Effector memory CD4-positive, alpha-beta T cell (primary cell): ENCODE results near the gene DDI2.

Source experiments
- DNase-seq, 3 donors: peaks; one replicate each; pipeline ENCODE4 v3.0.0-alpha.2; 2020
- H3K27ac ChIP-seq: 2 replicates; pipeline ENCODE4 v1.7.0; 2013; ENCODE audit warnings: mild to moderate bottlenecking, low read length, moderate library complexity; ENCODE audit not compliant: insufficient read depth, poor library complexity, severe bottlenecking
- H3K27me3 ChIP-seq: replicated peaks from 2 replicates; pipeline ENCODE4 v1.7.0; 2013; ENCODE audit warnings: mild to moderate bottlenecking, low read length; ENCODE audit not compliant: insufficient read depth, control insufficient read depth, poor library complexity, severe bottlenecking
- H3K36me3 ChIP-seq: 2 replicates; pipeline ENCODE4 v1.7.0; 2013; ENCODE audit warnings: mild to moderate bottlenecking, low read length, moderate library complexity; ENCODE audit not compliant: control insufficient read depth, insufficient read depth
- H3K4me1 ChIP-seq: 2 replicates; pipeline ENCODE4 v1.7.0; 2013; ENCODE audit warnings: low read length, mild to moderate bottlenecking; ENCODE audit not compliant: control insufficient read depth, insufficient read depth, poor library complexity, severe bottlenecking
- H3K4me3 ChIP-seq: 2 replicates; pipeline ENCODE4 v1.7.0; 2013; ENCODE audit warnings: low read length, low read depth, mild to moderate bottlenecking; ENCODE audit not compliant: insufficient read depth, poor library complexity, severe bottlenecking
- H3K9me3 ChIP-seq: 2 replicates; pipeline ENCODE4 v1.7.0; 2013; ENCODE audit warnings: mild to moderate bottlenecking, low read length, moderate library complexity; ENCODE audit not compliant: control insufficient read depth

DDI2 gene

GRCh38 chr1:15676688-15677661 lies 59.7 kb downstream of the DDI2 start:
- Histone ChIP-seq H3K27ac (no peak overlapping the region), H3K9me3 (no peaks in the 10 kb centered on the region), H3K27me3 (no peaks in the 10 kb centered on the region), H3K4me3 (no peak overlapping the region), H3K4me1 (no peaks in the 10 kb centered on the region), H3K36me3 (no peaks in the 10 kb centered on the region)
- DNase-seq = no peak

DNA sequence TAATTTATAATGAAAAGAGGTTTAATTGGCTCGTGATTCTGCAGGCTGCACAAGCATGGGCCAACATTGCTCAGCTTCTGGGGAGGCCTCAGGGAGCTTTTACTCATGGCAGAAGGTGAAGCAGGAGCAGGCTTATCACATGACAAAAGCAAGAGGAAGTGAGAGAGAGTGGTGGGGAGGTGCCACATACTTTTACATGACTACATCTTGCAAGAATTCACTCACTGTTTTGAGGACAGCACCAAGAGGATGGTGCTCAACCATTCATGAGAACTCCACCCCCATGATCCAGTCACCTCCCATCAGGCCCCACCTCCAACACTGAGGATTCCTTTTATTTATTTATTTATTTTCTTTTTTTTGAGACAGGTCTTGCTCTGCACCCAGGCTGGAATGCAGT lies 61.3 kb downstream of the DDI2 start:
- Histone ChIP-seq H3K27me3 (no peaks in the 10 kb centered on the region), H3K4me3 (no peak overlapping the region), H3K9me3 (no peaks in the 10 kb centered on the region), H3K36me3 (no peaks in the 10 kb centered on the region), H3K27ac (no peak overlapping the region), H3K4me1 (peaks cover 2% of the 10 kb centered on the region)
- DNase-seq = no peak

DNA sequence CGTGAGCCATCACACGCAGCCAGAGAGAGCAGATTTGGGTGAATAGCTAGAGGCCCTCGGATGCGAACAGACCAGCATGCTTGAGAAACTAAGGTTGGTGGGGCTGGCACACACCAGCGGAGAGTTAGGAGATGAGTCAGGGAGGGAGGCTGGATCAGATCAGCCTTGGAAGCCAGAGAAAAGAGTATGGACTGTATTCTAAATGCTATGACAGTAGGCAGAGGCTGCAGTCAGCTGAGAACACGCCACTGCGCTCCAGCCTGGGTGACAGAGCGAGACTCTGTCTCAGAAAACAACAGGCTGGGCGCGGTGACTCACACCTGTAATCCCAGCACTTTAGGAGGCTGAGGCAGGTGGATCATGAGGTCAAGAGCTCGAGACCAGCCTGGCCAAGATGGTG lies 62.9 kb downstream of the DDI2 start:
- Histone ChIP-seq H3K9me3 (no peaks in the 10 kb centered on the region), H3K27ac (no peak overlapping the region), H3K4me3 (no peak overlapping the region), H3K4me1 (peaks cover 4% of the 10 kb centered on the region), H3K36me3 (no peaks in the 10 kb centered on the region), H3K27me3 (no peaks in the 10 kb centered on the region)
- no peak for DNase-seq

DNA sequence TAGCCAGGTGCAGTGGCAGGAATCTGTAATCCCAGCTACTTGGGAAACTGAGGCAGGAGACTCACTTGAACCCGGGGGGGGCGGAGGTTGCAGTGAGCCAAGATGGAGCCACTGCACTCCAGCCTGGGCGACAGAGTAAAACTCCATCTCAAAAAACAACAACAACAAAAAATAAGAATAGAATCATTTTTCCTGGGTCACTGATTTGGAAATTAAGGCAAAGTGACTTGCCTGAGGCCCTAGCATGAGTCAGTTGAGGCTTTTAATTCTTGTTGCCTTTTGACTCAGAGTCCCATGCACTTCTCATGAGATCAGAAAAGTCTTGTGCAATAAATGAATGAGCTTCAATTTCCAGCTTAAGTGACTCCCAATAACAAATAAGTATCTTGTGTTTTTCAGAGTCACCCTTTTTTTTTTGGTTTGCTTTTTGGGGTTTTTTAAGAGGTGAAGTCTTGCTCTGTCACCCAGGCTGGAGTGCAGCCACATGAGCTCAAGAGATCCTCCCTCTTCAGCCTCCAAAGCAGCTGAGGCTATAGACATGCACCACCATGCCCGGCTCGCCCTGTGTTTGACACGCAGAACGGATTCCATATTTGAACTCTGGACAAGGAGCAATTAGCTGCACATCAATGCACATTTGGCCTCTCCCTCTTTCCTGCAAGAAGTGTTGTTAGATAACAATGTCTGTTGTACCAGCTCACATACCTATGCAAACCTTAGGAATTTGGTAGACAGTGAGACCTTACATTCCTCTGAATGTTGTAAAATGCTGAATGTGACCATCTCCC lies 63.5 kb downstream of the DDI2 start:
- Histone ChIP-seq H3K4me3 (no peak overlapping the region), H3K36me3 (no peaks in the 10 kb centered on the region), H3K27me3 (no peaks in the 10 kb centered on the region), H3K4me1 (peaks cover 9% of the 10 kb centered on the region), H3K9me3 (no peaks in the 10 kb centered on the region), H3K27ac (no peak overlapping the region)
- DNase-seq = no peak

DNA sequence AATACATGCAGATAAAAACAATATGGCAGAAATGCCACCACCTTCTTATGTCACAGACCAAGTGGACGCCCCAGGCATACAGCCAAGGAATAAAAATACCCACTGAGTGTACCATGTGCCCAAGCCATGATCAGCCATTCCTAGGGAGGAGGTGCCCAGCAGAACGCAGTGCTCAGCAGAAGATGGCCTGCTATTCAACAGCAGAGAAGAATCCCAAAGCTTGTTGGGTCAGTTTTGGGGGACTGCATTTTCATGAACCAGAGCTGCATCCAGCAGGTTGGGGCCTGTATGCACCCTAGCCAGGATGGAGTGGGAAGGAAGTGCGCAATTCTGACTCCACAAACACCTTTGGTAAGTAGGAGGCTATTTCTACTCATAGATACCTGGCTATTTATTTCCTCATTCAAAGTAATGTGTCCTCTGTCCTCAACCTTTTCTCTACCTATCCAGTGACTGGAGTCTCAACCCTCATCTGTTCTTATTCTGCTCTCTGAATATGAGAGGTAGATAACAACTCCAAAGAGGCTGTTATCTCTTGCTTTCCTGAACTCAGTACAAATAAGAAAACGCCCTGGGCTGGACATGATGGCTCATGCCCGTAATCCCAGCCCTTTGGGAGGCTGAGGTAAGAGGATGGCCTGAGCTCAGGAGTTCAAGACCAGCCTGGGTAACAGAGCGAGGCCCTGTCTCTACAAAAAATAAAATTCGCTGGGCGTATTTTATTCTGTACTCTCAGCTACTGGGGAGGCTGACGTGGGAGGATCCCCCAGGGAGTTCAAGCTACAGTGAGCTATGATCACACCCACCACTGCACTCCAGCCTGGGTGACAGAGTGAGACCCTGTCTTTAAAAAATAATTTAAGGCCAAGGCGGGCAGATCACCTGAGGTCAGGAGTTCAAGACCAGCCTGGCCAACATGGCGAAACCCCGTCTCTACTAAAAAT lies 64.4 kb downstream of the DDI2 start:
- Histone ChIP-seq H3K27me3 (no peaks in the 10 kb centered on the region), H3K27ac (no peak overlapping the region), H3K4me1 (peaks cover 16% of the 10 kb centered on the region), H3K9me3 (no peaks in the 10 kb centered on the region), H3K36me3 (no peaks in the 10 kb centered on the region), H3K4me3 (no peak overlapping the region)
- no peak for DNase-seq

DNA sequence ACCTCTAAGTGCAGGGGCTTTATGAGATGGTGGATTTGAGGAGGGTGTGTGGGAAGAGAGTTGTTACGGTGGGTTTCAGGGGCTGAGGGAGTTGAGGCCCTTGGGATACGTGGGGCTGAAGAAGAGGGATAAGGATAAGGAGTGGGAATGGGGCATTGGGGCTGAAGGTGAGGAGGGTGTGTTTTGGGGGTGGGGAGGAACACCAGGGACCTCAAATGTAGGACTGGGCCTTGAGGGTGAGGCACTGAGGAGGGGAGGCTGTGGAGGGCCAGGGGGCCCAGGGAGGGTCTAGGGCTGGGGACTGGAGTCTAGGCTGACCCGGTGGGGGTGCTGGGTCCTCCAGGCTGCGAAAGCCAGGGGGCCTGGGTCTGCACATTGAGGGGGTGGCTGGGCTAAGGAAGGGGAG lies 65.7 kb downstream of the DDI2 start:
- Histone ChIP-seq H3K27me3 (no peaks in the 10 kb centered on the region), H3K4me1 (peaks cover 16% of the 10 kb centered on the region), H3K27ac (no peak overlapping the region), H3K4me3 (no peak overlapping the region), H3K36me3 (no peaks in the 10 kb centered on the region), H3K9me3 (no peaks in the 10 kb centered on the region)
- DNase-seq = no peak

DNA sequence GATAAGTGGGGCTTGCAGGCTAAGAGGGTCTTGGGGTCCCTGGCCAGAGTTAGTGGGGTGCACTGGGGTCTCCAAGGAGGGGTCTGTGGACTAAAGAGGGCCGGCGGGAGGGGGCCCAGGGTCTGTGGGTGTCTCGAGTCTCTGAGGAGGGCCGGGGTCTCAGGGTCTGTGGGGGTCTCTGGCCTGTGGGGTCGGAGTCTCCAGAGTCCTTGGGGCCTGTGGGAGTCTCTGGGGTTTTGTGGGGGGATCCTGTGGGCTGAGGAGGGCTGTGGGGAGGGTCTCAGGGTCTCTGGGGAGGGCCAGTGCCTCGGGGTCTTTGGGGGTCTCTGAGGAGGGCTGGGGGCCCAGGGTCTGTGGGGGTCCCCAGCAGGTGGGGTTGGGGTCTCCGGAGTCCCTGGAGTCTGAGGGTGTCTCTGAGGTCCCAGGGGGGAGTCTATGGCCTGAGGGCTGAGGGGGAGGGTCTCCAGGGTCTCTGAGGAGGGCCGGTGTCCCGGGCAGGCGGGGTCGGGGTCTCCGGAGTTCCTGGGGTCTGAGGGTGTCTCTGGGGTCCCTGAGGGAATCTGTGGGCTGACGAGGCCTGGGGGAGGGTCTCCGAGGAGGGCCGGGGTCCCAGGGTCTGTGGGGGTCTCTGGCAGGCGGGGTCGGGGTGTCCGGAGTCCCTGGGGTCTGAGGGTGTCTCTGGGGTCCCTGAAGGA lies 66.2 kb downstream of the DDI2 start:
- H3K4me3 ChIP-seq = peak overlapping the region; percentile 96
- H3K27me3 ChIP-seq = no peaks in the 10 kb centered on the region
- peak overlapping the region; percentile 95 for H3K27ac ChIP-seq
- H3K36me3 ChIP-seq = no peaks in the 10 kb centered on the region
- DNase-seq = no peak
- H3K4me1 ChIP-seq = peaks cover 16% of the 10 kb centered on the region
- H3K9me3 ChIP-seq = no peaks in the 10 kb centered on the region

GRCh38 chr1:15684042-15684461 lies 66.8 kb downstream of the DDI2 start, which contains the start of gene PLEKHM2:
Gene PLEKHM2 (plus strand): TSS chr1:15684320. CDS start chr1:15684559, 239 bp downstream.
- Histone ChIP-seq H3K9me3 (no peaks in the 10 kb centered on the region), H3K27me3 (no peaks in the 10 kb centered on the region), H3K36me3 (no peaks in the 10 kb centered on the region), H3K4me1 (peaks cover 16% of the 10 kb centered on the region), H3K4me3 (peak within 1 kb of the TSS; percentile 96), H3K27ac (peak within 1 kb of the TSS; percentile 95)
- DNase-seq = peak in 1 of 3 donors; percentile 23
